Panc1 (cell line): ENCODE results near the gene DDX10. TPM values are rescaled to one million over a fixed set of nuclear protein-coding genes. Genes with fewer than 3 reads are reported as not detected.

Experiments used
- ATAC-seq: fragments of 200-7000 bp; cut with Tn5 transposase; 2 replicates; pipeline ENCODE4 v1.9.1; 2020; ENCODE audit warnings: mild to moderate bottlenecking, moderate library complexity
- BruUV-seq: library from RNA; stranded (reverse); fragments of 400-500 nt; replicated peaks from 2 replicates; lab custom pipeline; 2021; lab: Mats Ljungman, UMichigan
- CTCF ChIA-PET: fragments of 300-600 bp; sonication (Branson Sonifier 250); formaldehyde crosslinking; loops from one replicate; lab custom pipeline; 2022; ENCODE audit warnings: antibody characterized with exemption; lab: Charles Lee
- POLR2A ChIA-PET: fragments of 300-600 bp; sonication (Branson Sonifier 250); formaldehyde crosslinking; loops from one replicate; lab custom pipeline; 2022; ENCODE audit warnings: antibody characterized with exemption; lab: Charles Lee
- DNase-seq: peaks from one replicate; pipeline ENCODE4 v3.0.0-alpha.2; 2010; ENCODE audit warnings: low read depth, low spot score
- H3K27ac ChIP-seq: 2 replicates; pipeline ENCODE4 v1.5.1; 2011; ENCODE audit warnings: mild to moderate bottlenecking, low read length, inconsistent platforms
- H3K27me3 ChIP-seq: fragments of 200-500 bp; sonication (Bioruptor generic); 2 replicates; pipeline ENCODE4 v1.6.0; 2014; ENCODE audit warnings: low read length, inconsistent platforms; ENCODE audit not compliant: control insufficient read depth, insufficient read depth
- H3K36me3 ChIP-seq: fragments of 200-500 bp; sonication (Bioruptor generic); 2 replicates; pipeline ENCODE4 v1.5.1; 2014; ENCODE audit warnings: inconsistent platforms, mild to moderate bottlenecking, low read length, moderate library complexity; ENCODE audit not compliant: control insufficient read depth, insufficient read depth
- H3K4me1 ChIP-seq: 2 replicates; pipeline ENCODE4 v1.5.1; 2011; ENCODE audit warnings: inconsistent platforms, mild to moderate bottlenecking, low read length, moderate library complexity; ENCODE audit not compliant: control insufficient read depth, insufficient read depth
- H3K4me3 ChIP-seq, 2 experiments: 2 replicates each; pipeline ENCODE4 v1.5.1; 2011 to 2012; ENCODE audit warnings: low read depth in 2 of 2, low read length in 2 of 2, mild to moderate bottlenecking in 2 of 2, inconsistent platforms in 1 of 2, moderate library complexity in 1 of 2
- H3K9me3 ChIP-seq: fragments of 200-500 bp; sonication (Bioruptor generic); 2 replicates; pipeline ENCODE4 v1.5.1; 2014; ENCODE audit warnings: low read depth, mild to moderate bottlenecking, inconsistent platforms, low read length, moderate library complexity; ENCODE audit not compliant: control insufficient read depth, insufficient read depth
- POLR2AphosphoS5 ChIP-seq: IDR thresholded peaks from 2 replicates; pipeline ENCODE4 v1.6.1; 2012; ENCODE audit warnings: mild to moderate bottlenecking, low read depth, low read length, moderate library complexity
- REST ChIP-seq, 2 experiments: IDR thresholded peaks; 2 replicates each; pipeline ENCODE4 v1.6.1; 2011 to 2012; ENCODE audit warnings: low read depth in 2 of 2, control low read depth in 1 of 2, low read length in 1 of 2, mild to moderate bottlenecking in 1 of 2, moderate library complexity in 1 of 2; ENCODE audit not compliant: insufficient read depth in 1 of 2
- SIN3A ChIP-seq: IDR thresholded peaks from 2 replicates; pipeline ENCODE4 v1.6.1; 2012; ENCODE audit warnings: low read depth, mild to moderate bottlenecking, low read length, moderate library complexity, borderline replicate concordance; ENCODE audit not compliant: insufficient read depth
- TCF7L2 ChIP-seq: IDR thresholded peaks from 2 replicates; pipeline ENCODE4 v1.6.1; 2011; ENCODE audit warnings: mild to moderate bottlenecking, low read depth, low read length, inconsistent platforms
- in situ Hi-C: cut with HindIII; loops from 2 replicates; pipeline ENCODE4 v1.10.0; 2016; ENCODE audit warnings: low sequenced_read_pairs, low pct_unique_long_range_greater_than_20kb
- intact Hi-C: fragments of 100-400 bp; cut with micrococcal nuclease; formaldehyde crosslinking; loops from one replicate; pipeline ENCODE4 v1.10.0; 2022; ENCODE audit not compliant: unreplicated experiment
- total RNA-seq: library from RNA; stranded (reverse); gene quantifications from one replicate; pipeline ENCODE4 v1.2.1, GENCODE V29; 2021; ENCODE audit not compliant: unreplicated experiment
- TF ChIP-seq, protein P1 (sequence below): fragments of 450-650 bp; IDR thresholded peaks from 2 replicates; pipeline ENCODE4 v1.5.1; 2017; ENCODE audit warnings: mild to moderate bottlenecking

The DDX10 gene
- total RNA-seq, 1 experiment from 2014 or later: 48.8 TPM

- H3K27me3 ChIP-seq: no peaks in the 10 kb centered on the region
- no peaks in the 10 kb centered on the region for H3K4me1 ChIP-seq
- BruUV-seq: no TSS peak
- no peaks in the 10 kb centered on the region for H3K9me3 ChIP-seq
- no peaks in the 10 kb centered on the region for H3K36me3 ChIP-seq
- in situ Hi-C loops: no loop called here
- ChIA-PET CTCF (no interaction called here), POLR2A (no interaction called here)
- no peak for DNase-seq
- no peak overlapping the region for H3K4me3 ChIP-seq
- intact Hi-C loops: no loop called here
- ATAC-seq: no peak
- no peak for TF ChIP-seq REST (IDR thresholded peaks at IDR 0.05; ENCODE audit: insufficient read depth in 1 of 2, low read depth in 2 of 2, low read length in 1 of 2)
- TF ChIP-seq, protein P1, sequence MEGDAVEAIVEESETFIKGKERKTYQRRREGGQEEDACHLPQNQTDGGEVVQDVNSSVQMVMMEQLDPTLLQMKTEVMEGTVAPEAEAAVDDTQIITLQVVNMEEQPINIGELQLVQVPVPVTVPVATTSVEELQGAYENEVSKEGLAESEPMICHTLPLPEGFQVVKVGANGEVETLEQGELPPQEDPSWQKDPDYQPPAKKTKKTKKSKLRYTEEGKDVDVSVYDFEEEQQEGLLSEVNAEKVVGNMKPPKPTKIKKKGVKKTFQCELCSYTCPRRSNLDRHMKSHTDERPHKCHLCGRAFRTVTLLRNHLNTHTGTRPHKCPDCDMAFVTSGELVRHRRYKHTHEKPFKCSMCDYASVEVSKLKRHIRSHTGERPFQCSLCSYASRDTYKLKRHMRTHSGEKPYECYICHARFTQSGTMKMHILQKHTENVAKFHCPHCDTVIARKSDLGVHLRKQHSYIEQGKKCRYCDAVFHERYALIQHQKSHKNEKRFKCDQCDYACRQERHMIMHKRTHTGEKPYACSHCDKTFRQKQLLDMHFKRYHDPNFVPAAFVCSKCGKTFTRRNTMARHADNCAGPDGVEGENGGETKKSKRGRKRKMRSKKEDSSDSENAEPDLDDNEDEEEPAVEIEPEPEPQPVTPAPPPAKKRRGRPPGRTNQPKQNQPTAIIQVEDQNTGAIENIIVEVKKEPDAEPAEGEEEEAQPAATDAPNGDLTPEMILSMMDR: no peak
- TF ChIP-seq TCF7L2: no peak
- TF ChIP-seq POLR2AphosphoS5: no peak
- TF ChIP-seq SIN3A: no peak
- no peak overlapping the region for H3K27ac ChIP-seq
Observed at GRCh38 chr11:108847298-108847990, 182.6 kb downstream of the DDX10 start.

DNA sequence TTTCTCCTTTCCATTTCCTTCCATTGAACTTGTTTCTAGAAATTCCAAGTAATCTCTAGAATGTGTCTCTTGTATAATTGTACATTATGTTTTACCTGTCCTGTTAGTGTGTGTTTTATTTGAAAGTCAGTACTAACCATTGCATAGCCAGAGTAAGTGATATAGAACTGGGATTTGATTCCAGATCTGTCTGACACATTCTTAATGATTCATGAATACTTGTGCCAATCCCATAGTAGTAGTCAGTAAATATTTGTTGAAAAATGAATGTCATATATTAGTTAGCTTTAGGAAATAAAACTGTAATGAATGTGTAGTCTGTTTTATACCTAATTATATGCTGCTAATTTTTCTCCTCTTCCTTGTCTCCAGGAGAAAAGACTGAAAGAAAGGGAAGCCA is 186.9 kb downstream of the DDX10 start:
- POLR2A ChIA-PET: no interaction called here
- no peak for DNase-seq
- TF ChIP-seq SIN3A (no peak), REST (IDR thresholded peaks at IDR 0.05; ENCODE audit: insufficient read depth in 1 of 2, low read depth in 2 of 2, low read length in 1 of 2) (no peak), POLR2AphosphoS5 (no peak), TCF7L2 (no peak)
- TF ChIP-seq, protein P1: no peak
- in situ Hi-C loops (no loop called here), intact Hi-C loops (no loop called here)
- CTCF ChIA-PET: no interaction called here
- BruUV-seq: no TSS peak
- Histone ChIP-seq H3K4me1 (no peaks in the 10 kb centered on the region), H3K9me3 (no peaks in the 10 kb centered on the region), H3K27ac (no peak overlapping the region), H3K27me3 (no peaks in the 10 kb centered on the region), H3K36me3 (no peaks in the 10 kb centered on the region), H3K4me3 (no peak overlapping the region)
- ATAC-seq: no peak
